Activated CD8-positive, alpha-beta T cell treated with anti-CD3 and anti-CD28 coated beads for 36 hours (primary cell): ENCODE measurements around the gene SAMD10. TPM values are rescaled to one million over a fixed set of nuclear protein-coding genes. Genes with fewer than 3 reads are reported as not detected.

Source experiments
- ATAC-seq: fragments of 200-7000 bp; cut with Tn5 transposase; one replicate; pipeline ENCODE4 v1.10.0; 2021; ENCODE audit warnings: mild to moderate bottlenecking, moderate library complexity
- CTCF ChIA-PET: fragments of 350-600 bp; sonication (Branson Sonifier 250); formaldehyde crosslinking; loops from one replicate; lab custom pipeline; 2021; ENCODE audit warnings: antibody characterized with exemption; lab: Charles Lee
- POLR2A ChIA-PET: fragments of 350-600 bp; sonication (Branson Sonifier 250); formaldehyde crosslinking; loops from one replicate; lab custom pipeline; 2021; ENCODE audit warnings: antibody characterized with exemption; lab: Charles Lee
- DNase-seq: peaks from one replicate; pipeline ENCODE4 v3.0.0-alpha.2; 2020
- H3K27ac Mint-ChIP-seq: one replicate; pipeline ENCODE4 v1.8.0; 2021; ENCODE audit warnings: mild to moderate bottlenecking, mixed read lengths
- H3K27me3 Mint-ChIP-seq: one replicate; pipeline ENCODE4 v1.8.0; 2021; ENCODE audit warnings: mixed read lengths
- H3K36me3 Mint-ChIP-seq: one replicate; pipeline ENCODE4 v1.8.0; 2021; ENCODE audit warnings: low read depth, mixed read lengths
- H3K4me1 Mint-ChIP-seq: one replicate; pipeline ENCODE4 v1.8.0; 2021; ENCODE audit warnings: low read depth, mixed read lengths
- H3K4me3 Mint-ChIP-seq: one replicate; pipeline ENCODE4 v1.8.0; 2021; ENCODE audit warnings: mild to moderate bottlenecking, moderate library complexity, mixed read lengths
- H3K9me3 Mint-ChIP-seq: one replicate; pipeline ENCODE4 v1.8.0; 2021; ENCODE audit warnings: mixed read lengths
- CTCF ChIP-seq: fragments of 200-600 bp; IDR thresholded peaks from one replicate; pipeline ENCODE4 v1.8.0; 2022; ENCODE audit warnings: antibody characterized with exemption, mild to moderate bottlenecking
- intact Hi-C: fragments of 100-400 bp; cut with micrococcal nuclease; formaldehyde crosslinking; loops from one replicate; pipeline ENCODE4 v1.10.0; 2022
- total RNA-seq, 2 experiments: library from RNA; stranded (reverse); gene quantifications; one replicate each; pipeline ENCODE4 v1.2.3, GENCODE V29; 2021

Gene SAMD10
- total RNA-seq, 2 experiments from 2014 or later, result 17.4 to 17.5 TPM

GRCh38 chr20:63953764-63954429, 25.5 kb downstream of the SAMD10 start:
- TF ChIP-seq CTCF, result no peak
- ATAC-seq (no peak), DNase-seq (no peak)
- H3K27me3 Mint-ChIP-seq, result no peaks in the 10 kb centered on the region
- H3K27ac Mint-ChIP-seq, result peak overlapping the region; percentile 60
- peak overlapping the region; percentile 81 for H3K4me3 Mint-ChIP-seq
- CTCF ChIA-PET, result interaction anchor here (1.7 kb wide), 1 partner anchor 20 kb away, joined by 13 read pairs; no protein-coding TSS in a partner anchor
- POLR2A ChIA-PET, result interaction anchor here (1.2 kb wide), 1 partner anchor 20 kb away, joined by 3 read pairs; no protein-coding TSS in a partner anchor
- H3K9me3 Mint-ChIP-seq, result no peaks in the 10 kb centered on the region
- intact Hi-C loops, result no loop called here
- H3K36me3 Mint-ChIP-seq, result no peaks in the 10 kb centered on the region
- peaks cover 42% of the 10 kb centered on the region for H3K4me1 Mint-ChIP-seq

- TF ChIP-seq CTCF, result no peak
- H3K9me3 Mint-ChIP-seq, result peaks cover 2% of the 10 kb centered on the region
- DNase-seq (no peak), ATAC-seq (no peak)
- intact Hi-C loops, result no loop called here
- ChIA-PET CTCF (interaction anchor here (1.0 kb wide), 1 partner anchor 85 kb away, joined by 3 read pairs; no protein-coding TSS in a partner anchor), POLR2A (interaction anchor here (1.3 kb wide), 1 partner anchor 25 kb away, joined by 4 read pairs; no protein-coding TSS in a partner anchor)
- no peak overlapping the region for H3K27ac Mint-ChIP-seq
- no peak overlapping the region for H3K4me3 Mint-ChIP-seq
- no peaks in the 10 kb centered on the region for H3K27me3 Mint-ChIP-seq
- H3K36me3 Mint-ChIP-seq, result peaks cover 3% of the 10 kb centered on the region
- H3K4me1 Mint-ChIP-seq, result peaks cover 44% of the 10 kb centered on the region
Observed at GRCh38 chr20:63952769-63953168, 26.7 kb downstream of the SAMD10 start.

- H3K27ac Mint-ChIP-seq, result no peak overlapping the region
- no peak for DNase-seq
- intact Hi-C loops, result no loop called here
- no peak for TF ChIP-seq CTCF
- peaks cover 3% of the 10 kb centered on the region for H3K36me3 Mint-ChIP-seq
- H3K9me3 Mint-ChIP-seq, result peaks cover 2% of the 10 kb centered on the region
- no peaks in the 10 kb centered on the region for H3K27me3 Mint-ChIP-seq
- ChIA-PET POLR2A (interaction anchor here (1.3 kb wide), 1 partner anchor 26 kb away, joined by 4 read pairs; no protein-coding TSS in a partner anchor), CTCF (interaction anchor here (1.0 to 1.7 kb wide), 2 partner anchors 28 to 86 kb away, joined by 3 to 4 read pairs; partner anchors contain the start of gene PRPF6)
- H3K4me1 Mint-ChIP-seq, result peaks cover 44% of the 10 kb centered on the region
- ATAC-seq, result no peak
- no peak overlapping the region for H3K4me3 Mint-ChIP-seq
Observed at GRCh38 chr20:63952210-63952535, 27.3 kb downstream of the SAMD10 start.

- POLR2A ChIA-PET, result interaction anchor here (0.7 to 1.3 kb wide), 2 partner anchors 26 to 41 kb away, joined by 3 to 4 read pairs; no protein-coding TSS in a partner anchor
- DNase-seq (no peak), ATAC-seq (no peak)
- Mint-ChIP-seq H3K27me3 (no peaks in the 10 kb centered on the region), H3K4me3 (no peak overlapping the region), H3K27ac (no peak overlapping the region), H3K4me1 (peaks cover 45% of the 10 kb centered on the region), H3K9me3 (peaks cover 2% of the 10 kb centered on the region), H3K36me3 (peaks cover 3% of the 10 kb centered on the region)
- no peak for TF ChIP-seq CTCF
- CTCF ChIA-PET, result interaction anchor here (1.0 to 1.7 kb wide), 2 partner anchors 29 to 86 kb away, joined by 3 to 4 read pairs; partner anchors contain the start of gene PRPF6
- intact Hi-C loops, result no loop called here
Observed at GRCh38 chr20:63951398-63952209, 27.8 kb downstream of the SAMD10 start.
